GM19395 (cell line): ENCODE results near the gene TBC1D3B.
"Not testable (repeated sequence)": the region's sequence is repeated elsewhere in the genome, so short reads cannot be mapped to it uniquely, and the experiment has no call there.

Experiments used
- ATAC-seq: cut with Tn5 transposase; IDR thresholded peaks from one replicate; pipeline ENCODE4 v1.9.1; 2021; ENCODE audit warnings: mild to moderate bottlenecking, moderate library complexity; ENCODE audit not compliant: unreplicated experiment

Gene TBC1D3B

GRCh38 chr17:36182176-36183000, 6.0 kb upstream of the TBC1D3B start:
- ATAC-seq, result no peak

DNA sequence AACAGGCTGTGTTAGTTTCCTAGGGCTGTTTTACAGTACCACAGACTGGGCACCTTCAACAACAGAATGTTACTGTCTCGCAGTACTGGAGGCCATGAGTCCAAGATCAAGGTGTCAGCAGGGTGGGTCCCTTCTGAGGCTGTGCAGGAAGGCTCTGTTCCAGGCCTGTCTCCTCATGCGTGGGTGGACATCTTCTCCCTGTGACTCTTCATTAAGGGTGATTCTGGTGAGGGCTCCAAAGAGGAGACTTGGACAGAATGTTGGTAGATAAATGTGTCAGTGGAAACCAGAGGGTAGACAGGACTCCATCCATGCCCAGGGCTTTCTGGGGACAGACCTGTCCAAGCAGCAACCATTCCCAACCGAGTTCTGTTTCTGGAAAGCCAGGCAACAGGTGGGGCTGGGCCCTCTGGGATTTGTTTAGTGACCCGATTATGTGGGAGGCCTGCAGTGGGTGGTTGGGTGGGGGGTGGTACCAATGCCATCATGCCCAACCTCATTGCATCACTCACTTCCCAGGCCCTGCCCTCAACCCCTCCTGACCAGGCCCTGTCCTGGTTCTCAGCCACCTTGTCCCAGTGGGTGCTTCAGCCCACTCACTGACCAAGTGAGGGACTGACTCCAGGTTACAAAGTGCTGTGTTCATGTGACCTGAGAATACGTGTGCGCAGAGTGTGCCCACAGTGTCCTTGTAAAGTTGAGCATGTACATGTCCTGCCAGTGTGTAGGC, 5.2 kb upstream of the TBC1D3B start:
- not testable (repeated sequence) for ATAC-seq

DNA sequence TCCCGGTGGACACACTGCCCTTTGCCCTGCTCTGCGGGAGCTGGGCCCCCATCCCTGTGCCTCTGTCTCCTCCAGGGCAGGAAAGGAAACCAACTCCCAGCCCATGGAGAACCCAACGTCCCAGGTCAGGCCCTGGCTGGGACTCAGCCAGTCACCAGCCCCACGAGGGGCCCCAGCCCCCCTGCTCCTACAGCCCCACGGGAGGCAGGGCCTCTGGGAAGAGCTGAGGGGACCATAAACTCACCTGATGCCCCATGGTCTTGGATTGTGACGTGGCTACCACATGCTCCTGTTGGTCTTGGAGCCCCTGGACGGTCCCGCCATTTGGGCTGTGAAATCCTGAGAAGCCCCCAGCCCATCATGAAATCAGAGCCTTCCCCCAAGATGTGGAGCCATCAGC, 7.6 kb downstream of the TBC1D3B start:
- not testable (repeated sequence) for ATAC-seq

DNA sequence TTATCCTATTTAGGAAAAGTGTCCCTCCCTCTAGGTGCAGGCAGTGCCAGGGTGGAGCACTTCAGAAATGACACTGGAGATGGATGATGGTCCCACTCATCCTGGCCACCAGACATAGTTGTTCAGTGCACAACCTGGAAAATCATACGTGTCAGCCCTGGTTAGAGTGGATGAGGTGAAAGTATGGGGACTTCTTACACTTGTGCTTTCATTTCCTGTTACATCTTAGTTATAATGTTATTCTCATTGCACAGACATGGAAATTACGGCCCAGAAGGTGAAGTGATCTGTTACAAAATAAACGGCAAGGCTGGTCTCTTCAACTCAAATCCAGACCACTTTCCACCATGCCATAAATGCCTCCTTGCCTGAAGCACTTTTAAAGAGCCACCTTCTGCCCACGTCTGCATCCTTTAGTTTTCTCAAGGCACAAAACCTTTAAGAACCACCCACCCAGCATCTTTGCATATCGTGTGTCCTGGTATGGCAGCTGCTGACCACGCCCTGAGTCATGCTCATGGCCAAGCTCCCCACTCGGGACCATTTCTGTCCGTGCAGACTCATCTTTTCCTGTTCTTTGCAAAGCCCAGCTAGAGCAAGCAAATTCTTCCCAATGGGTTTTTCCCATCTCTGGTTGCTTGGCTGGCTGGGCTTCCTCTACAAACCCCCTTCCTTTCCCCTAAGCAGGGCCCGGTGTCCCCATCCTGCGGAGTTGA, 22.4 kb downstream of the TBC1D3B start:
- no peak for ATAC-seq

GRCh38 chr17:36152639-36153120, 23.8 kb downstream of the TBC1D3B start:
- ATAC-seq, result no peak

GRCh38 chr17:36151891-36152638, 24.4 kb downstream of the TBC1D3B start:
- ATAC-seq, result no peak

DNA sequence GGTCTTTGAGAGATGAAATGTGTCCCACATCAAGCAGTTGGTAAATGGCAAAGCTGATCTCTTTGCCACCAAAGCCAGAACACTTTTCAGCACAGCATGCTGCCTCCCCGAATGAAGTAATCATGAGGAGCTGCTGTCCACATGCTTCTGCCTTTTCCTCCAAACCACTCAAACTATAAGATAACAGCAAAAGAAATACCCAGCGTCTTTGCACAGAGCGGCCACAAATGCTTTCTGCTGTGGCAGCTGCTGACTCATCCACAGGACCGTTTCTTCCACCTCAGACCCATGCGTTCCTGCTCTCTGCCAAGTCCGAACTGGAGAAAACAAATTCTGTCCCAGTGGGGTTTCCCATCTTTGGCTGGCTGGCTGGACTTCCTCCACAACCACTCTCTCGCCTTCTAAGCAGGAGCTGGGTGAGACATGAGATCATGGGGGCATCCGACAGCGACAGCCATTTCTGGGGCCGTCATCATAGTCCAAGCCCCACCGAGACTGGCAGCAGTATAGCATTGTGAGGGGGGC, 27.1 kb downstream of the TBC1D3B start:
- ATAC-seq, result no peak

DNA sequence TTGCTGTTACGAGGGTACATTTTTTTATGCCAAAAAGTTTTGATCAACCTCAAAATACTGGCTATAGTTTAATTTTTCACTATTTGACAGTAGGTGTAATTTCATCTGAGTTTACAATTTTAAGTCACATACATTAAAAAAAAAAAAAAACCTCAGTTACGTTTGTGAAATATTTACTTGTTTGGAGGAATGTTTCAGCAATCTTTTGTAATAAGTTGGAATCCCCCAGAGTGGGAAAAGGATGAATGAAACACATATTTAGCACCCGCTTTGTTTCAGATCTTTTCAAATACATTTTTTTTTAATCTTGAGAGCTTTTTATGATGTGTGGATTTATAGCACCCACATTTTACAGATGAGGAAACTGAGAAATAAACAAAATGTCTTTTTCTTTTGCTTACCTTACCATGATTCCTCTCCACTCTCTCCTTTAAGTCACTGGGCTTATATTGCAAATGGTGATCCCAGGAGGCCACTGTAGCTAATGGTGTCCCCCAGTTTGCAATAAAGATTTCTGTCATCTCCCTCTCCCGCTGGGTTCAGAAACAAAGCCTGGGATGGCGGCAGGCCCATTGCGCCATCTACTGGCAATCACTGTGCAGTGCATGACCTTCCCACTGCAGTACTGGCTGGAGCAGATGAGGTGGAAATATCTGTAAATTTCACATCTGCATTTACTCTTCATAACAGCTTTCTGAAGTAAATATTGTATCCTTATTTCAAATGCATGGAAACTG, 27.7 kb downstream of the TBC1D3B start:
- ATAC-seq, result no peak

- ATAC-seq, result no peak
Measured at GRCh38 chr17:36147601-36148000, 28.8 kb downstream of the TBC1D3B start.

GRCh38 chr17:36144981-36145729, 31.3 kb downstream of the TBC1D3B start:
- ATAC-seq, result no peak

- ATAC-seq, result no peak
Measured at GRCh38 chr17:36144014-36144413, 32.4 kb downstream of the TBC1D3B start.

DNA sequence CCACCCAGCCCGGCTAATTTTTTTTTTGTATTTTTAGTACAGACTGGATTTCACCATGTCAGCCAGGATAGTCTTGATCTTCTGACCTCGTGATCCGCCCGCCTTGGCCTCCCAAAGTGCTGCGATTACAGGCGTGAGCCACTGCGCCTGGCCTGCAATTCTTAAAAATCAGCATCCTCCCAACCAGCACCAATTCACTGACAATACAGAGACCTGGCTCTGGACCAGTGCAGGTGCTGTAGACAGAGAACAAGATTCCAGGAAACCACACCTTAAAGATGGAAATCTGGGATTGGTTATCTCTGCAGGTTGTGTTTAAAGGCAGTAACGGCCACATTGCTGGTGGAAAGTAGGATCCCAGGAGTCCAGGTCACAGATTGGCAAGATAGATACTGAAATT, 33.6 kb downstream of the TBC1D3B start:
- no peak for ATAC-seq

GRCh38 chr17:36142235-36142634, 34.2 kb downstream of the TBC1D3B start:
- no peak for ATAC-seq

DNA sequence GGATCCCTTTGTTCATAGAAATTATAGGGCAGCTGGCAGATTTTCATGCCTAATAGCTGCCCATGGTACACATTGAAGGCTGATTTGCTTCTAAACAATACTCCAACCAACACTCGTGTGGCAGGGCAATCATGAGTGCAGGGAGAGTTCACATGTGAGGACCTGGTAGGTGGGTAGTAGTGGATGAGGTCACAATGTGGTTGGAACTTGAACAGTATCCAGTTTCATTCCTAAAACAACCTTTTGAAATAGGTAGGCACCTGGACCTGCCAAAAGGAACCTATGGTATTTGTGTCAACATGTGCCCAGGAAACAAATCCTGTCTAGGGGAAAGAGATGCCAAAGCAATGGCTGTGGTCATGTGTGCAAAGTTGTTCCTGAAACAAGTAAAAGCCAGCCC, 40.0 kb downstream of the TBC1D3B start:
- ATAC-seq, result no peak

DNA sequence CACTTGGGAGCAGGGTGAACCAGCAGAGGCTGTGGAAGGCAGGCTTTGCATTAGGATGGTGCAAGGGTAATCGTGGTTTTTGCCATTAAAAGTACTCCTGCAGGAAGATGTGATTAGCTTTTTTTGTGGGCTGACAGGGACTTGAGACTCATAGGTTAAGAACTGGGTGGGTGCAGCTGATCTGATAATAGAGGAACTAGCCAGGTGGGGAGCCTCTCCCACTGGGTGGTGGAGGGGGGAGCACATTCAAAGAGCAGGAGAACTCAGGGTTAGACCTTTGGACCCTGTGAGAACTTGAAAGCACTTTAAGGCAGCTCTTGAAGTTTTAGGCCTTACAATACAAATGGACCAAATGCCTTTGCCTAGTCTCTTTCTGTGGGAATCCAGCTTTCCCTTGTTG, 40.4 kb downstream of the TBC1D3B start:
- ATAC-seq, result no peak

GRCh38 chr17:36135465-36135864, 41.0 kb downstream of the TBC1D3B start:
- ATAC-seq, result no peak

- no peak for ATAC-seq
Measured at GRCh38 chr17:36133602-36134236, 42.7 kb downstream of the TBC1D3B start.

DNA sequence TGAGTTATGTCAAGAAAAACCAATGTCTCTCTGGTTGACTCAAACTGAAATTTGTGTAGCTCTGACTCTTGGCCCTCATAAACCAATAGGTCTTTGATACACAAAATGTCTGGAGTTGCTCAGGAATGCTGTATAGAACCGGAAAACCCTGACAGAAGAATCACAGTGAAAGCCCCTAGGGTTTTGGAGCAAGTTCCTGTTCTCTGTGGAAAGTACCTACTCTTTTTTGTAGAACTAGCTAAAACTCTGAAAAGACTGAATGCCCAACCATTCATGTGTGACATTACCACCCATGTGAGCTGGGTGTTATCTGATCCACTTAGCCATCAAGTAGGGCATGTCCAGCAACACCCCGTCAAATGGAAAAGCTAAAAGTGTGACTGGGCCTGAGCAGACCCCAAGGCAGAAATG, 44.0 kb downstream of the TBC1D3B start:
- ATAC-seq, result no peak

DNA sequence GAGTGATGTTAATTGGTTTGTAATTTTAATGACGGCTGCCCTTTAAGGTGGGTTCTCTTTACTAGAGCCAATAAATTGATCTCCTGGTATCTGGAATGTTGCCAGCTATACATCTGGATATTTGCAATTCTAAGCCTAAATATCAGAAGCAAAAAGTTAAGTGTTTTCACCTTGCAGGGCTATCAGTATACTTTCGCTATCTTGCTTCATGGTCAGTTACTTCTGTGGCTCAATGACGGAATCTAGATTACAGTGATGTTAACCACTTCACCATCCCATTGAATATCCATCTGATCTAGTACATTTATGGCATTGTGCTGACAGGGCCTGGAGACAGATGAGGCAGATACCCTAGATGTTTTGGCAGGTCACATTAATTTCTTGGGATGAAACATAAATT, 44.5 kb downstream of the TBC1D3B start:
- ATAC-seq, result no peak
